ENCODE data around the gene KREMEN1. TPM values are rescaled to one million over a fixed set of nuclear protein-coding genes. Genes with fewer than 3 reads are reported as not detected.

The KREMEN1 gene
- total RNA-seq, 1 experiment from 2014 or later: 2.7 TPM

DNA sequence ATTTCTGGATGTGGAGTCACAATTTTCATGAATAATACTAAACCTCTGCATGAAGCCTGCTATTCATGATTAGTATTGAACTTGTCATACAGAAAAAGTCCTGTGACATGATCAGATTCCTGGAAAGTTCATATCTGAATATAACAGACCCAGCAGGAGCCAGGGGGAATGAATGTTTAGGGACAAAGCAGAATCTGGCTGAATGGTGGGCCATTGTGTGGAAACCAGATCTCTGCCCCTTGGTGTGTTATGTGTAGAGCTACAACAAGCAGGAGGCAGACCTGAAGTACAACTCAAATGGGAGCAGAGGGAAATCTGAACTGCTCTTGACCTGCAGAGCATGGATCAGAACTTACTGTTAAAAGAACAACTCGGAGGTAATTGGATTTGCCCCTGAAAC lies 30.3 kb downstream of the KREMEN1 start:
- BruUV-seq (replicated peaks): no TSS peak
- POLR2A ChIA-PET (ENCODE audit: unreplicated experiment): no interaction called here
- no peaks in the 10 kb centered on the region for H3K9me3 ChIP-seq (ENCODE audit: low read length)
- H3K4me2 ChIP-seq (ENCODE audit: low read length): no peak overlapping the region
- DNase-seq: no peak
- no peak for ATAC-seq
- H3K4me1 ChIP-seq (ENCODE audit: insufficient read depth, low read length): 0 out of 2 replicates have a peak, but pooled peaks cover 2% of the 10 kb centered on the region
- H2AFZ ChIP-seq (ENCODE audit: low read length): no peak overlapping the region
- no peak overlapping the region for H3K27ac ChIP-seq (ENCODE audit: low read length)
- no peak overlapping the region for H3K4me3 ChIP-seq (ENCODE audit: low read length)
- no peak for TF ChIP-seq EZH2 (IDR thresholded peaks at IDR 0.05; ENCODE audit: low read length, unreplicated experiment)
- TF ChIP-seq CTCF (conservative IDR thresholded peaks at IDR 0.05; ENCODE audit: low read depth, low read length): no peak
- no peak for TF ChIP-seq EZH2phosphoT487 (IDR thresholded peaks at IDR 0.05; ENCODE audit: borderline replicate concordance, low read length)
- no peaks in the 10 kb centered on the region for H3K27me3 ChIP-seq (ENCODE audit: low read length)
- H4K20me1 ChIP-seq (ENCODE audit: low read length): no peaks in the 10 kb centered on the region
- H3K79me2 ChIP-seq (ENCODE audit: low read length): no peaks in the 10 kb centered on the region
- no peak overlapping the region for H3K9ac ChIP-seq (ENCODE audit: low read length)
- H3K36me3 ChIP-seq (ENCODE audit: low read depth, low read length): no peaks in the 10 kb centered on the region
- intact Hi-C loops (cut with micrococcal nuclease): no loop called here
- H3K9me2 ChIP-seq (replicated peaks; ENCODE audit: low read length): no peaks in the 10 kb centered on the region
- H3F3A ChIP-seq (ENCODE audit: low read length, unreplicated experiment): no peaks in the 10 kb centered on the region
- CTCF ChIA-PET: no interaction called here

DNA sequence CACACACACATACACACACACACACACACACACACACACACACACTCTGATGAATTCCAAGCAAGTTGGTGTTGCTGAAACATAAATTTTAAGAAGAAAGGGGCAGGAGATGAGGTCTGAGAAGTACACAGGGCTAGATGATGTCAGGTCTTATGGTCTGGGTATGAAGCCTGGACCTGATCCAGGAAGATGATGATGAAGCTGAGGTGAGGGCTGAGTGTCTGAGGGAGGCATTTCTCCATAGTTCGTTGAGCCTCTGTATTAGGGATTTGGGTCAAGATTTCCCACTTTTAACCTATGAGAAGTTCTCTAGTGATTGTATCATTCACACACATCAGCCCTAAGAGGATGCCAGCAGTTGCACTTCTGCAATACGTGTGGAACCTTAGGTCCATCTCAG lies 32.6 kb downstream of the KREMEN1 start:
- DNase-seq: no peak
- 0 out of 2 replicates have a peak, but pooled peaks cover 8% of the 10 kb centered on the region for H3K4me1 ChIP-seq (ENCODE audit: insufficient read depth, low read length)
- no peaks in the 10 kb centered on the region for H3K79me2 ChIP-seq (ENCODE audit: low read length)
- no peaks in the 10 kb centered on the region for H3K9me3 ChIP-seq (ENCODE audit: low read length)
- no peaks in the 10 kb centered on the region for H3K36me3 ChIP-seq (ENCODE audit: low read depth, low read length)
- no peaks in the 10 kb centered on the region for H4K20me1 ChIP-seq (ENCODE audit: low read length)
- no peak overlapping the region for H3K27ac ChIP-seq (ENCODE audit: low read length)
- H3K4me3 ChIP-seq (ENCODE audit: low read length): no peak overlapping the region
- H3K27me3 ChIP-seq (ENCODE audit: low read length): no peaks in the 10 kb centered on the region
- CTCF ChIA-PET: no interaction called here
- ATAC-seq: no peak
- TF ChIP-seq EZH2phosphoT487 (IDR thresholded peaks at IDR 0.05; ENCODE audit: borderline replicate concordance, low read length) (no peak), CTCF (conservative IDR thresholded peaks at IDR 0.05; ENCODE audit: low read depth, low read length) (no peak), EZH2 (IDR thresholded peaks at IDR 0.05; ENCODE audit: low read length, unreplicated experiment) (no peak)
- H2AFZ ChIP-seq (ENCODE audit: low read length): no peak overlapping the region
- H3K9me2 ChIP-seq (replicated peaks; ENCODE audit: low read length): no peaks in the 10 kb centered on the region
- H3K9ac ChIP-seq (ENCODE audit: low read length): no peak overlapping the region
- intact Hi-C loops (cut with micrococcal nuclease): no loop called here
- no peak overlapping the region for H3K4me2 ChIP-seq (ENCODE audit: low read length)
- H3F3A ChIP-seq (ENCODE audit: low read length, unreplicated experiment): no peaks in the 10 kb centered on the region
- BruUV-seq (replicated peaks): no TSS peak
- POLR2A ChIA-PET (ENCODE audit: unreplicated experiment): no interaction called here

DNA sequence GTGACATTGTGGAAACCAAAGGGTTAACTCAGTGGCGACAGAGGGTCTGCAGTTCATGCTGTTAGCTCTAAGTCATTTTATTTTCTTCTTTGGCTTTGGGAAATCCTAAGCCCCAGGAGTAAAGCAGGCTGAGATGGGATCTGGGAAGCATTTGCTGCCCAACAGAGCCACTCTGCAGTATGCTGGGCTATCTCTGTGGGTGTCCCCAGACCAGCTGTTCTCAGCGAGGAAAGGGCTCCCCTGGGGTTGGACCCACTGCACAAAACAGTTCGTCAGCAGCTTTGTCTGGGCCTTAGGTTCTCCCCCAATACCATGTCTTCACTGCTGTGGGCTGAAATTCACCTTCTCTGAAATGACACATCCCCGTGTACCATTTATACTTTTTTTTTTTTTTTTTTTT lies 34.0 kb downstream of the KREMEN1 start:
- H3K4me3 ChIP-seq (ENCODE audit: low read length): no peak overlapping the region
- no peak for ATAC-seq
- intact Hi-C loops (cut with micrococcal nuclease): no loop called here
- H3K4me1 ChIP-seq (ENCODE audit: insufficient read depth, low read length): 0 out of 2 replicates have a peak, but pooled peaks cover 8% of the 10 kb centered on the region
- H3K4me2 ChIP-seq (ENCODE audit: low read length): no peak overlapping the region
- H3K27ac ChIP-seq (ENCODE audit: low read length): no peak overlapping the region
- no peak for DNase-seq
- no peaks in the 10 kb centered on the region for H3K79me2 ChIP-seq (ENCODE audit: low read length)
- no peaks in the 10 kb centered on the region for H3K9me2 ChIP-seq (replicated peaks; ENCODE audit: low read length)
- H3K9ac ChIP-seq (ENCODE audit: low read length): no peak overlapping the region
- no peak overlapping the region for H2AFZ ChIP-seq (ENCODE audit: low read length)
- POLR2A ChIA-PET (ENCODE audit: unreplicated experiment): no interaction called here
- no peaks in the 10 kb centered on the region for H3K27me3 ChIP-seq (ENCODE audit: low read length)
- no peaks in the 10 kb centered on the region for H3F3A ChIP-seq (ENCODE audit: low read length, unreplicated experiment)
- no peaks in the 10 kb centered on the region for H4K20me1 ChIP-seq (ENCODE audit: low read length)
- no peak for TF ChIP-seq EZH2 (IDR thresholded peaks at IDR 0.05; ENCODE audit: low read length, unreplicated experiment)
- no peak for TF ChIP-seq EZH2phosphoT487 (IDR thresholded peaks at IDR 0.05; ENCODE audit: borderline replicate concordance, low read length)
- no peak for TF ChIP-seq CTCF (conservative IDR thresholded peaks at IDR 0.05; ENCODE audit: low read depth, low read length)
- H3K36me3 ChIP-seq (ENCODE audit: low read depth, low read length): no peaks in the 10 kb centered on the region
- BruUV-seq (replicated peaks): no TSS peak
- CTCF ChIA-PET: no interaction called here
- no peaks in the 10 kb centered on the region for H3K9me3 ChIP-seq (ENCODE audit: low read length)

All from PC-3 (cell line).